CD14-positive monocyte (primary cell): ENCODE measurements around the gene PHF21B. TPM values are rescaled to one million over a fixed set of nuclear protein-coding genes. Genes with fewer than 3 reads are reported as not detected.

Experiments
- DNase-seq, 3 donors: peaks; one replicate each; pipeline ENCODE4 v3.0.0-alpha.2; 2011 to 2022
- H2AFZ ChIP-seq: 2 replicates; pipeline ENCODE4 v1.6.0; 2012; ENCODE audit warnings: mild to moderate bottlenecking, low read depth, low read length, inconsistent platforms; ENCODE audit not compliant: insufficient read depth, poor library complexity, severe bottlenecking
- H3K27ac ChIP-seq, 2 donors: 1 replicate in 1 of 2; 2 replicates in 1 of 2; pipeline ENCODE4 v1.5.1; 2012 to 2013; ENCODE audit warnings: low read length in 2 of 2, control low read depth in 1 of 2, inconsistent platforms in 1 of 2, low read depth in 1 of 2, mild to moderate bottlenecking in 1 of 2
- H3K27me3 ChIP-seq, 2 donors: one replicate each; pipeline versions ENCODE4 v1.6.0 to v1.6.1; 2011 to 2013; ENCODE audit warnings: low read length in 2 of 2; ENCODE audit not compliant: control insufficient read depth in 2 of 2, insufficient read depth in 2 of 2
- H3K36me3 ChIP-seq, 2 donors: replicated peaks in 1 of 2; 1 replicate in 1 of 2; 2 replicates in 1 of 2; pipeline versions ENCODE4 v1.5.1 to v1.6.1; 2012 to 2013; ENCODE audit warnings: low read length in 2 of 2, control low read depth in 1 of 2, inconsistent platforms in 1 of 2, mild to moderate bottlenecking in 1 of 2; ENCODE audit not compliant: insufficient read depth in 2 of 2, control insufficient read depth in 1 of 2
- H3K4me1 ChIP-seq, 2 donors: 1 replicate in 1 of 2; 2 replicates in 1 of 2; pipeline versions ENCODE4 v1.5.1 to v1.6.1; 2012 to 2013; ENCODE audit warnings: low read length in 2 of 2, control low read depth in 1 of 2, inconsistent platforms in 1 of 2, mild to moderate bottlenecking in 1 of 2, moderate library complexity in 1 of 2; ENCODE audit not compliant: insufficient read depth in 2 of 2, control insufficient read depth in 1 of 2
- H3K4me2 ChIP-seq: replicated peaks from 2 replicates; pipeline ENCODE3; 2012; ENCODE audit warnings: low read length, moderate library complexity, mild to moderate bottlenecking; ENCODE audit not compliant: poor library complexity, severe bottlenecking; ENCODE audit errors: extremely low read depth
- H3K4me3 ChIP-seq, 3 experiments: fragments of 200-600 bp in 1 of 3; sonication (generic) in 1 of 3; replicated peaks in 1 of 3; 1 replicate in 2 of 3; 2 replicates in 1 of 3; pipeline ENCODE4 v1.5.1; 2011 to 2013; ENCODE audit warnings: low read length in 3 of 3, mild to moderate bottlenecking in 3 of 3, control low read depth in 2 of 3, low read depth in 2 of 3, inconsistent platforms in 1 of 3, moderate library complexity in 1 of 3
- H3K79me2 ChIP-seq: 2 replicates; pipeline ENCODE4 v1.6.0; 2012; ENCODE audit warnings: mild to moderate bottlenecking, control low read depth, inconsistent platforms, low read length, moderate library complexity; ENCODE audit not compliant: insufficient read depth
- H3K9ac ChIP-seq: 2 replicates; pipeline ENCODE4 v1.6.0; 2017; ENCODE audit warnings: low read length, mild to moderate bottlenecking; ENCODE audit not compliant: insufficient read depth, poor library complexity, severe bottlenecking
- H3K9me3 ChIP-seq, 2 donors: replicated peaks in 1 of 2; 1 replicate in 1 of 2; 2 replicates in 1 of 2; pipeline versions ENCODE4 v1.5.1 to v1.6.1; 2012 to 2013; ENCODE audit warnings: low read length in 2 of 2, control low read depth in 1 of 2; ENCODE audit not compliant: control insufficient read depth in 1 of 2, insufficient read depth in 1 of 2
- H4K20me1 ChIP-seq: 2 replicates; pipeline ENCODE4 v1.6.0; 2012; ENCODE audit warnings: mild to moderate bottlenecking, low read length, control low read depth, moderate library complexity; ENCODE audit not compliant: insufficient read depth
- H3K27ac Mint-ChIP-seq, 7 donors: one replicate each; pipeline ENCODE4 v1.8.0; 2020; ENCODE audit warnings: mild to moderate bottlenecking in 7 of 7, mixed read lengths in 7 of 7, moderate library complexity in 6 of 7, inconsistent platforms in 2 of 7
- H3K27me3 Mint-ChIP-seq, 3 donors: one replicate each; pipeline ENCODE4 v1.8.0; 2021 to 2022; ENCODE audit warnings: low read depth in 3 of 3, mild to moderate bottlenecking in 3 of 3, mixed read lengths in 3 of 3, moderate library complexity in 3 of 3, inconsistent platforms in 1 of 3
- H3K36me3 Mint-ChIP-seq, 2 donors: one replicate each; pipeline ENCODE4 v1.8.0; 2020; ENCODE audit warnings: mixed read lengths in 2 of 2, inconsistent platforms in 1 of 2, mild to moderate bottlenecking in 1 of 2
- H3K4me1 Mint-ChIP-seq: one replicate; pipeline ENCODE4 v1.8.0; 2020; ENCODE audit warnings: mild to moderate bottlenecking, mixed read lengths
- H3K4me3 Mint-ChIP-seq, 2 donors: one replicate each; pipeline ENCODE4 v1.8.0; 2020; ENCODE audit warnings: mild to moderate bottlenecking in 2 of 2, mixed read lengths in 2 of 2, moderate library complexity in 1 of 2
- H3K9me3 Mint-ChIP-seq, 7 donors: one replicate each; pipeline ENCODE4 v1.8.0; 2020 to 2022; ENCODE audit warnings: mixed read lengths in 7 of 7, mild to moderate bottlenecking in 6 of 7, moderate library complexity in 6 of 7, inconsistent platforms in 2 of 7
- CTCF ChIP-seq: fragments of 200-600 bp; IDR thresholded peaks from one replicate; pipeline ENCODE4 v1.8.0; 2022; ENCODE audit warnings: antibody characterized with exemption, mild to moderate bottlenecking
- WGBS: methylation state at CpG from one replicate; pipeline ENCODE4 v1.1.5; 2013; ENCODE audit warnings: missing lambda C conversion rate; ENCODE audit not compliant: insufficient coverage; 5-methylcytosine and 5-hydroxymethylcytosine counted together
- intact Hi-C, 2 donors: fragments of 100-400 bp; cut with micrococcal nuclease; formaldehyde crosslinking; loops; one replicate each; pipeline versions ENCODE4 v1.15.0 to v1.15.1; 2023
- polyA plus RNA-seq, 3 donors: library from polyadenylated mRNA; depleted of rRNA in 1 of 3; unstranded in 2 of 3; stranded (reverse) in 1 of 3; fragments of 300-500 nt in 2 of 3; fragments of >200 nt in 1 of 3; fragmentation: Illumina TruSeq in 2 of 3; gene quantifications; 1 replicate in 2 of 3; 2 replicates in 1 of 3; pipeline ENCODE4 v1.2.3, GENCODE V29; 2012 to 2021

The PHF21B gene
- polyA plus RNA-seq, 3 donors, result not detected

- Histone ChIP-seq H3K9ac (no peak overlapping the region), H3K27me3 (no peaks in the 10 kb centered on the region), H3K4me1 (no peaks in the 10 kb centered on the region), H3K79me2 (no peaks in the 10 kb centered on the region), H4K20me1 (no peaks in the 10 kb centered on the region), H3K4me3 (no peak overlapping the region), H3K9me3 (no peaks in the 10 kb centered on the region), H3K36me3 (no peaks in the 10 kb centered on the region), H2AFZ (no peak overlapping the region), H3K27ac (no peak overlapping the region), H3K4me2 (no peak overlapping the region)
- WGBS, result 94% methylated on average over 8 of the region's 14 CpGs
- Mint-ChIP-seq H3K4me3 (no peak overlapping the region), H3K4me1 (no peaks in the 10 kb centered on the region), H3K27ac (no peak overlapping the region), H3K27me3 (no peaks in the 10 kb centered on the region), H3K36me3 (no peaks in the 10 kb centered on the region), H3K9me3 (no peaks in the 10 kb centered on the region)
- intact Hi-C loops, result no loop called here
- TF ChIP-seq CTCF, result no peak
- DNase-seq, result no peak
These were observed 123.9 kb downstream of the PHF21B start for GRCh38 chr22:44885806-44886360.

- 94% methylated on average over 12 of the region's 18 CpGs for WGBS
- H3K36me3 ChIP-seq, result no peaks in the 10 kb centered on the region
- H3K36me3 Mint-ChIP-seq, result no peaks in the 10 kb centered on the region
- no peak overlapping the region for H3K9ac ChIP-seq
- H3K27ac ChIP-seq, result no peak overlapping the region
- H3K4me2 ChIP-seq, result no peak overlapping the region
- no peaks in the 10 kb centered on the region for H3K4me1 ChIP-seq
- H3K27me3 Mint-ChIP-seq, result no peaks in the 10 kb centered on the region
- no peaks in the 10 kb centered on the region for H4K20me1 ChIP-seq
- no peaks in the 10 kb centered on the region for H3K9me3 ChIP-seq
- H3K79me2 ChIP-seq, result no peaks in the 10 kb centered on the region
- no peak overlapping the region for H3K4me3 ChIP-seq
- intact Hi-C loops, result no loop called here
- H2AFZ ChIP-seq, result no peak overlapping the region
- no peak for DNase-seq
- no peaks in the 10 kb centered on the region for H3K27me3 ChIP-seq
- H3K4me3 Mint-ChIP-seq, result no peak overlapping the region
- no peaks in the 10 kb centered on the region for H3K4me1 Mint-ChIP-seq
- no peak overlapping the region for H3K27ac Mint-ChIP-seq
- no peaks in the 10 kb centered on the region for H3K9me3 Mint-ChIP-seq
- no peak for TF ChIP-seq CTCF
These were observed 124.6 kb downstream of the PHF21B start for GRCh38 chr22:44884968-44885805.
